Upper lobe of left lung (tissue), 6 donors: ENCODE measurements around the gene KCNT1. TPM values are rescaled to one million over a fixed set of nuclear protein-coding genes. Genes with fewer than 3 reads are reported as not detected.
A peak's percentile ranks its signal among the peaks of the same experiment; 100 is the strongest.
"Not testable (repeated sequence)": the region's sequence is repeated elsewhere in the genome, so short reads cannot be mapped to it uniquely, and the experiment has no call there.

Source experiments
- ATAC-seq, 2 donors: fragments of 200-7000 bp; cut with Tn5 transposase; one replicate each; pipeline ENCODE4 v1.9.1; 2022; ENCODE audit warnings: mild to moderate bottlenecking in 2 of 2, moderate library complexity in 2 of 2; ENCODE audit not compliant: low FRiP score in 2 of 2
- DNase-seq, 2 donors: peaks; one replicate each; pipeline ENCODE4 v3.0.0-alpha.2; 2019 to 2020
- H3K27ac ChIP-seq, 4 donors: fragments of 200-600 bp; sonication (generic); one replicate each; pipeline ENCODE4 v1.5.1; 2016 to 2019
- H3K27me3 ChIP-seq, 4 donors: fragments of 200-600 bp; sonication (generic); one replicate each; pipeline ENCODE4 v1.5.1; 2017 to 2019
- H3K36me3 ChIP-seq, 4 donors: fragments of 200-600 bp; sonication (generic); one replicate each; pipeline ENCODE4 v1.5.1; 2016 to 2019
- H3K4me1 ChIP-seq, 4 donors: fragments of 200-600 bp; sonication (generic); one replicate each; pipeline ENCODE4 v1.5.1; 2018 to 2019
- H3K4me3 ChIP-seq, 4 donors: fragments of 200-600 bp; sonication (generic); one replicate each; pipeline ENCODE4 v1.5.1; 2017 to 2019; ENCODE audit warnings: mild to moderate bottlenecking in 2 of 4, moderate library complexity in 1 of 4
- H3K9me3 ChIP-seq, 4 donors: fragments of 200-600 bp; sonication (generic); one replicate each; pipeline ENCODE4 v1.5.1; 2018 to 2019
- EP300 ChIP-seq, 4 donors: sonication (generic); formaldehyde crosslinking; IDR thresholded peaks; one replicate each; pipeline ENCODE4 v1.5.1; 2017; ENCODE audit warnings: antibody characterized with exemption in 4 of 4, control low read depth in 2 of 4
- POLR2A ChIP-seq, 4 donors: fragments of 450-650 bp; IDR thresholded peaks; one replicate each; pipeline ENCODE4 v1.5.1; 2016 to 2017; ENCODE audit warnings: antibody characterized with exemption in 4 of 4, mild to moderate bottlenecking in 2 of 4
- POLR2AphosphoS5 ChIP-seq, 2 donors: sonication (generic); formaldehyde crosslinking; IDR thresholded peaks; one replicate each; pipeline ENCODE4 v1.5.1; 2017; ENCODE audit warnings: antibody characterized with exemption in 2 of 2
- WGBS, 2 donors: methylation state at CpG; one replicate each; pipeline ENCODE4 v1.1.5; 2017 to 2018; 5-methylcytosine and 5-hydroxymethylcytosine counted together
- total RNA-seq, 6 donors: library from RNA; depleted of rRNA in 4 of 6; stranded (reverse); fragments of >200 nt in 4 of 6; gene quantifications; one replicate each; pipeline versions ENCODE4 v1.1.0 to v1.2.1, GENCODE V29; 2016 to 2021
- TF ChIP-seq, protein P1 (sequence below), 6 experiments: fragments of 450-650 bp in 4 of 6; fragments of 200-600 bp in 2 of 6; sonication (generic) in 2 of 6; IDR thresholded peaks; one replicate each; pipeline ENCODE4 v1.5.1; 2016 to 2019; ENCODE audit warnings: antibody characterized with exemption in 6 of 6
- donor health status: DM: no; HTN: no; CAD: no; lungs with moderate emphysema.
- donor health status: DM: no; HTN: yes; CAD: no; lungs with severe emphysema.

The KCNT1 gene
- total RNA-seq, 6 donors from 2014 or later: 0.11 to 1.0 (median 0.31) TPM; not detected in 2

- Histone ChIP-seq H3K27me3 (no peaks in the 10 kb centered on the region), H3K4me3 (no peak overlapping the region), H3K36me3 (no peaks in the 10 kb centered on the region), H3K9me3 (peaks cover 0 to 12% (median 0%) of the 10 kb centered on the region in 4 donors), H3K27ac (no peak overlapping the region), H3K4me1 (no peaks in the 10 kb centered on the region)
- TF ChIP-seq POLR2A (IDR thresholded peaks at IDR 0.05) (no peak), POLR2AphosphoS5 (IDR thresholded peaks at IDR 0.05) (no peak), EP300 (IDR thresholded peaks at IDR 0.05) (no peak)
- TF ChIP-seq, protein P1, sequence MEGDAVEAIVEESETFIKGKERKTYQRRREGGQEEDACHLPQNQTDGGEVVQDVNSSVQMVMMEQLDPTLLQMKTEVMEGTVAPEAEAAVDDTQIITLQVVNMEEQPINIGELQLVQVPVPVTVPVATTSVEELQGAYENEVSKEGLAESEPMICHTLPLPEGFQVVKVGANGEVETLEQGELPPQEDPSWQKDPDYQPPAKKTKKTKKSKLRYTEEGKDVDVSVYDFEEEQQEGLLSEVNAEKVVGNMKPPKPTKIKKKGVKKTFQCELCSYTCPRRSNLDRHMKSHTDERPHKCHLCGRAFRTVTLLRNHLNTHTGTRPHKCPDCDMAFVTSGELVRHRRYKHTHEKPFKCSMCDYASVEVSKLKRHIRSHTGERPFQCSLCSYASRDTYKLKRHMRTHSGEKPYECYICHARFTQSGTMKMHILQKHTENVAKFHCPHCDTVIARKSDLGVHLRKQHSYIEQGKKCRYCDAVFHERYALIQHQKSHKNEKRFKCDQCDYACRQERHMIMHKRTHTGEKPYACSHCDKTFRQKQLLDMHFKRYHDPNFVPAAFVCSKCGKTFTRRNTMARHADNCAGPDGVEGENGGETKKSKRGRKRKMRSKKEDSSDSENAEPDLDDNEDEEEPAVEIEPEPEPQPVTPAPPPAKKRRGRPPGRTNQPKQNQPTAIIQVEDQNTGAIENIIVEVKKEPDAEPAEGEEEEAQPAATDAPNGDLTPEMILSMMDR (IDR thresholded peaks at IDR 0.05): no peak
- peak in 1 of 2 donors; percentile 62 for DNase-seq
- ATAC-seq: no peak
- WGBS, 2 donors: 61% methylated on average over 9 of the region's 9 CpGs; no CpG with 5 or more reads in 1 of the 2 donors
Observed at GRCh38 chr9:135667463-135668001, 34.5 kb upstream of the KCNT1 start.

DNA sequence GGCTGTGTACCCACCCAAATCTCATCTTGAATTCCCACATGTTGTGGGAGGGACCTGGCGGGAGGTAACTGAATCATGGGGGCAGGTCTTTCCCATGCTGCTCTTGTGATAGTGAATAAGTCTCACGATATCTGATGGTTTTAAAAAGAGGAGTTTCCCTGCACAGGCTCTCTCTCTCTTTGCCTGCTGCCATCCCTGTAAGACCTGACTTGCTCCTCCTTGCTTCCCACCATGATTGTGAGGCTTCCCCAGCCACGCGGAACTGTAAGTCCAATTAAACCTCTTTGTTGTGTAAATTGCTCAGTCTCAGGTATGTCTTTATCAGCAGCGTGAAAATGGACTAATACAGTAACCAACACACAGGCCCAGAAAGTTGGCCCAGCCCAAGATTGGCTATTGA, 33.0 kb upstream of the KCNT1 start:
- ATAC-seq, H3K4me1 ChIP-seq, H3K27me3 ChIP-seq, H3K4me3 ChIP-seq, DNase-seq, H3K27ac ChIP-seq, H3K36me3 ChIP-seq: not testable (repeated sequence)
- H3K9me3 ChIP-seq: peaks cover 0 to 12% (median 0%) of the 10 kb centered on the region in 4 donors
- 91 to 93% methylated on average over 5 of the region's 5 CpGs for WGBS, 2 donors

DNA sequence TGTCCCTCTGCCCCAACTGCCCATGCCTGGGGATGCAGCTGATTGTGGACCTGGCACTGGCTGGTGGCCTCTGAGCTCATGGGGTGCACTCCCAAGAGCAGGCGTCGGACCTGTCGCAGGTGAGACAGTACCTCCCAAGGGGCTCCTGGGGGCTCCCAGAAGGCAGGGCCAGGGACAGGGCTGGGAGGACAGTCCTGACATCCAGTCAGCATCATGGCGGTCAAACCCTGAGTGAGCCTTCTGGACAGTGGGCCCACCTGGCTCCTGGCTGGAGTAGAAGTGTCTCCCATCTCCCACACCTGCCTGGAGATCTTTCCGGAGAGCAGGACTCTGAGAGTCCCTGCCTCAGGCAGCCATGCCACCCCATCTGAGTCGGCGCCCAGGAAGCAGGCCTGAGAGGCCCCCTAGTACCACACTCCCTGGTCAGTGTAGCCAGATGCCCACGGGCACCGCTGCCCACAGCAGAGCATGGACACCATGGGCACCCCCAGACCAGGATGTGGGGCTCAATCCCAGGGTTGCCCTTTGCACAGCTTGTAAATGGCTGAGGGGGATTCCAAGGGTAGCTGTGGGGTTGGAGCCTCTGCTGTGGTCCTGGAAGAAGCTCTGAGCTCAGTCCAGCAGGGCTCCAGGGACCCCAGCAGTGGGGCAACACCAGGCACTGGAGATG, 32.2 kb upstream of the KCNT1 start:
- no peak for TF ChIP-seq POLR2AphosphoS5 (IDR thresholded peaks at IDR 0.05)
- Histone ChIP-seq H3K27me3 (no peaks in the 10 kb centered on the region), H3K9me3 (peaks cover 0 to 12% (median 0%) of the 10 kb centered on the region in 4 donors), H3K36me3 (no peaks in the 10 kb centered on the region), H3K27ac (no peak overlapping the region), H3K4me3 (no peak overlapping the region), H3K4me1 (no peaks in the 10 kb centered on the region)
- DNase-seq (peak in 1 of 2 donors; percentile 44), ATAC-seq (no peak)
- WGBS, 2 donors: 90 to 100% methylated on average over 2 to 4 of the region's 9 CpGs

- H3K27ac ChIP-seq: no peak overlapping the region
- no peaks in the 10 kb centered on the region for H3K4me1 ChIP-seq
- ATAC-seq: no peak
- WGBS, 2 donors: 83 to 85% methylated on average over 21 to 35 of the region's 41 CpGs
- DNase-seq: peak in 1 of 2 donors; percentile 71
- H3K36me3 ChIP-seq: no peaks in the 10 kb centered on the region
- H3K9me3 ChIP-seq: peaks cover 0 to 12% (median 0%) of the 10 kb centered on the region in 4 donors
- no peaks in the 10 kb centered on the region for H3K27me3 ChIP-seq
- TF ChIP-seq EP300 (IDR thresholded peaks at IDR 0.05): no peak
- TF ChIP-seq POLR2AphosphoS5 (IDR thresholded peaks at IDR 0.05): no peak
- TF ChIP-seq POLR2A (IDR thresholded peaks at IDR 0.05): no peak
- TF ChIP-seq, protein P1 (IDR thresholded peaks at IDR 0.05): no peak
- no peak overlapping the region for H3K4me3 ChIP-seq
Observed at GRCh38 chr9:135670721-135671590, 31.0 kb upstream of the KCNT1 start.

DNA sequence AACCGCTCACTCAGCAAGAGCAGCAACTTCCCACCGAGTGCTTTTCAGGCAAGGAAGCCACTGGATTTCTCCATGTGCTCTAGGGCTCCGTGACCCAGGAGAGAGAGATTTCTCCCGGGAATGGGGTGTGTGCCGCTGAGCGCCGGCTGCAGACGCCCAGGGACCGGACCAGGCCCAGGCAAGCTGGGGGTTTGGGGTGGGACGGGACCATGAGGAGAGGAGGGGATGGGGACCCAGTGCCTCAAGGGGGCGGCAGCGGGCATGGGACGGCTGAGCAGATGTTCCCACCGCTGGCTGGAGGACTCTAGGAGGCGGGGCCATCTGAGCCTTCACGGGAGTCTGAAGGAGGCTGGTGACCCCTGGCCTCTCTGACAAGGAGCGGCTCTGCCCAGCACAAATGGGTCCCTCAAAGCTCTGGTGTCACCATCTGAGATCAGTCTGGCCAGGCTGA, 30.4 kb upstream of the KCNT1 start:
- ATAC-seq: no peak
- Histone ChIP-seq H3K4me3 (no peak overlapping the region), H3K36me3 (no peaks in the 10 kb centered on the region), H3K27ac (no peak overlapping the region), H3K9me3 (peaks cover 0 to 12% (median 0%) of the 10 kb centered on the region in 4 donors), H3K27me3 (no peaks in the 10 kb centered on the region), H3K4me1 (no peaks in the 10 kb centered on the region)
- TF ChIP-seq POLR2A (IDR thresholded peaks at IDR 0.05) (no peak), POLR2AphosphoS5 (IDR thresholded peaks at IDR 0.05) (no peak), EP300 (IDR thresholded peaks at IDR 0.05) (no peak)
- TF ChIP-seq, protein P1 (IDR thresholded peaks at IDR 0.05): no peak
- WGBS, 2 donors: 44 to 69% methylated on average over 9 to 17 of the region's 17 CpGs
- peak in 1 of 2 donors; percentile 59 for DNase-seq

- ATAC-seq, H3K27ac ChIP-seq, DNase-seq, H3K4me1 ChIP-seq, H3K36me3 ChIP-seq, H3K27me3 ChIP-seq, H3K4me3 ChIP-seq: not testable (repeated sequence)
- WGBS, 2 donors: 80 to 88% methylated on average over 7 of the region's 7 CpGs
- peaks cover 0 to 12% (median 0%) of the 10 kb centered on the region in 4 donors for H3K9me3 ChIP-seq
Observed at GRCh38 chr9:135672786-135673185, 29.2 kb upstream of the KCNT1 start.
